K562 (cell line): ENCODE data around the gene ACP4.

Source experiments
- EZH2 ChIP-seq: IDR thresholded peaks from 2 replicates; pipeline ENCODE4 v1.6.1; 2012; ENCODE audit warnings: low read depth, mild to moderate bottlenecking, inconsistent platforms, low read length, borderline replicate concordance
- POLR2AphosphoS5 ChIP-seq: IDR thresholded peaks from 2 replicates; pipeline ENCODE4 v1.6.1; 2011; ENCODE audit warnings: mild to moderate bottlenecking, low read depth, low read length, moderate library complexity; ENCODE audit not compliant: control insufficient read depth, insufficient read depth

- no peak for TF ChIP-seq POLR2AphosphoS5
- TF ChIP-seq EZH2: no peak
Measured at GRCh38 chr19:50743537-50743936, 46.7 kb upstream of the ACP4 start.
